GM12801 (cell line): Measurements from ENCODE around the gene MICU1.

Experiments
- CTCF ChIP-seq: IDR thresholded peaks from one replicate; pipeline ENCODE4 v1.5.1; 2011; ENCODE audit warnings: control low read depth; ENCODE audit not compliant: insufficient read length; ENCODE audit errors: extremely low read depth

The MICU1 gene

DNA sequence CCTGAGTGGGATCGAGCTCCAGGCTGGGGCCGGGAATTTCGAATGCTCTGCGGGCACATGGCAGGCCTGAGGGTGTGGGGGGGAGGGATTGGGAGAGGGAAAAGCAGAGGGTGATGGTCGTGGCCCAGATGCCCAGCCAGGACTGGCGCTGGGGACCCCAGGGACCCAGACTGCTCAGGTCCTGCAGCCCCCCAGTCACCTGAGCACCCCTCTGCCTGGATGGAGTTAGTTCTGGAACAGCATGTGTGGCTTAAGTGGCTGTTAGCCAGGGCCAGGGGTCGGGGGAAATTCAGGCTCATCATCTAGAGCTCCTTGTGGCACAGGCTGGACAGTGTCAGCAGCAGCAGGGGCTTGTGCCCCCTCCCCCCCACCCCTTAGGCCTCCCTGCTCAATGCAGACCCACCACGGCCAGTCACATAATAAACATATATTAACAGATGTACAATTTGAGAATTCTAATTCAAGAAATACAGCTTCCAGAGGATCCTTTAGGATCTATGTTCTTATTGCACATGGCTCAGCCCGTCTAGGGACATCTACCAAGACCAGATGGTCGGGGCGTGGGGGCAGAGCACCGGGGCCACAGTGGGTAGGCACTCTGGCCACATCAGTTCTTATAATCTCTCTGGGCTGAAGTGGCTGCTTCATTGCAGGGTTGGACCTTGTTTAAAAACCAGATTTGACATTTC is 293.3 kb downstream of the MICU1 start:
- TF ChIP-seq CTCF, result no peak

DNA sequence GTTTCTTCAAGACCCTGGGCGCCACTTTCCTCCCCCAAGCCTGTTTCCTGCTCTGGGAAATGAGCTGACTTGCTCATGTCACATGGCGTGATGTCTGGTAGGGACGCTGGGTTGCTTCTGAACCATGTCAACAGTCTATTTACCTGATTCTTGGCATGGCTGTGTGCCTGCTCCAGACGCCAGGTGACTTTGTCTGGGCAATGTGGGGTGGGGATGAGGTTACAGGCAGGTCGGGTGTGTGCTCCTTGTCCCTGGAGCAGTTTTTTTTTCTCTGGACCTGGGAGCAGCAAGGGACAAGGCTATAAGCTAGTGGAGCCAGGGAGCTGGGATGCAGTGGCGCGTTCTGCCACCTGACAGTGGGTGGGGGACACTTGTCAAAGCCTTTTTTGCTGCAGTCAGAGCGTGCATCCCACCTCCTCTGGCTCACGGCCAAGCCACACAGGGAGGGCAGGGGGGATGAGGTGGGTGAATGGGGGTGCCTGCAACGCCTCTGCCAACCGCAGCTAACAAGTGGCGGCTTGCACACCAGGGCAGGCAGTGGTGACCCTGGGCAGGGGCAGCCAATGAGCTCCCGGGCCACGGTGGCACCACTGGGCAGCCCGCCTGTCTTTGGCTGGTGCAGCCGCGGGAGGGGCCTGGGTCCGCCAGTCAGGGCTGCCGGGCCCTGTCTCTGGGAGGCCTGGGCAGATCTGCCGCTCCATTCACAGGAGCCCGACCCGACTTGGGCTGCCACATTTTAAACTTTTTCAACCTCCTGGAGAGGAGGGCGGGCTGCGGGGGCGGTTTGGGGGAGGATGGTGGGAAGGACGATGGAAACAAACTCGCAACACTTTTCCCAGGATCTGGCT is 294.1 kb downstream of the MICU1 start:
- TF ChIP-seq CTCF, result no peak

DNA sequence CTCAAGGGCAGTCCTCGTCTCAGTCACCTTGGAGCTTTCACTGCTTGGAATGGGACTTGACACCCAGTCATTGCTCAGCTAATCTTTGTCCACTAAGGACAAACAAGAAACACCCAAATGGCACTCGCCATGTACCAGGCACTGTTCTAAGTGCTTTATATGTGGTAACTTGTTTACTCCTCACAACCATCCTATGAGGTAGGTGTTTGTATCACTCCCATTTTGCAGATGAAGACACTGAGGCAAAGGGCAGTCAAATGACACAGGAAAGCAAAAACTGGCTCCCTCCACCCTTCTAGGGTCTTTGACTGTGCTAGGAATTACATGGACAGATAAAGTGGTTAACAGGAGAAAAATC is 295.8 kb downstream of the MICU1 start:
- TF ChIP-seq CTCF, result no peak

DNA sequence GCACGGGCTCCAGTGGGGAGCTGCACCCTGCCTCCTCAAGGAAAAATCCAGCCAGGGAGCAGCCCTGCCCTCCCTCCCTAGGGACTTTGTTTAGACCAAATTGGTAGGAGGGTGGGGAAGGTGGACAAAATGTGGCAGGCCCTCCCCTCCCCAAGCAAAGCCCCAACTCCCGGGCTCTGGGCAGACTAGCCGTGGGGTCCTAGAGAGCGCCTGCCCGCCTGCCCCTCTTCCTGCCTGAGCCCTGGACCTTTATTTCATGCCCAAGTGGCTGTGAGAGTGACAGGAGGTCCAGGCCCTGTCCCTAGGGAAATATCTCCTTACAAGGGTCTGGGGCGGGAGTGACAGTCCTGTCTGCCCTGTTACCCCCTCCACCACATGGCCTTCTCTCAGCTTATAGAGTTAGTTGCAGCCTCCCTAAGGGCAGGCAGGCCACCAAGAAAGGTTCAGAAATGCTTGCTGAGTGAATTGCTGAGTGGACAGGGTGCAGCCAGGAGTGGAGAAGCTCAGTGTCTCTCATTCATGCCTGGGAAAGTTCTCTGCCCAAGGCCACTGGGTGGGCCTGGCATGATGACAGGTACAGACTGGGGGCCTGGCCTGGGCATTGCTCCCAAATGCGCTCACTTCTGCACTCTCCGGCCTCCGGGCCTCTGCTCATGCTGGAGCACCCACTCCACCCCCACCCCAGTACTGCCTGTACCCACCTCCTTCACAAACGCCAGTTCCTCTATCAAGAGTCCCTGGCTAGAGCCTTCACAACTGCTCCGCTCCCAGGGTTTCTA is 296.4 kb downstream of the MICU1 start:
- TF ChIP-seq CTCF, result no peak

DNA sequence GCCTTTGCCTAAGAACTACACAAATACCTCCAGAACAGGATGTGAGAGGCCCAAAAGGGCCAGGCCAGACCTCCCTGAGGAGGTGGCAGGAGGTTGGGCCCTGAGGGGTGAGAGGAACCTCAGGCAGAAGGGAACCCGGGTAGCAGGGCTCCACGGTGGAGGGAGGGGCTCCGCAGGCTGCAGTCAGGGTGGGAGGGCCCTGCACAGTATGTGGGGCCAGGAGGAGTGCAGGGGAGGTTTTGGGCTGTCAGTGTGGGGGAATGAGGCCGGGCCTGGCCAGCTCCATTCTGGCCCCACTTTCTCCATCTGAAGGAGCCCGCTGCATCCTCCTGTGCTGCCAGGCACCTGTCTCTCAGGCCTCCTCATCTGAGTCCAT is 297.1 kb downstream of the MICU1 start:
- TF ChIP-seq CTCF, result no peak

GRCh38 chr10:72328045-72328828 is 297.6 kb downstream of the MICU1 start:
- no peak for TF ChIP-seq CTCF
